ENCODE measurements around the gene TOP2A. TPM values are rescaled to one million over a fixed set of nuclear protein-coding genes. Genes with fewer than 3 reads are reported as not detected.

The TOP2A gene
- total RNA-seq, 1 donor from 2014 or later: 41.9 TPM

DNA sequence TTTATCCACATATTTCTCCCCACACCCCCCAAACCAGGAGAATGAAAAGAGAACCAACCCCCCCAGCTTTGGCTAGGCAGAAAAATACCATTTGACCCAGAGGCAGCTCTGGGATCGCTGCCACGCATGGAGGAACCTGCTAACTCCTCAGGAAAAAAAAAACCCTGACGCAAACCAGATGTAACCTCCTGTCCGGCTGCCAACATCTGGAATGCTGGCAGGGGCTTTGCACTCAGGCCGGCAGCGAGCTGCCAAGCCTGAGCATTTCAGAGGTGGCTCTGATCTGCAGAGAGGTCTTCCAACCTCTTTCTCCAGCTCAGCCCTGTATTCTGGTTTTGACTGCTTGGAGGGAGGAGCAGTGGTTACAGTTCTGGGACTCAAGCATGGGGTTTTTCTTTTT is 33.7 kb upstream of the TOP2A start:
- Mint-ChIP-seq H3K4me1 (ENCODE audit: unreplicated experiment) (peaks cover 89% of the 10 kb centered on the region), H3K4me3 (ENCODE audit: unreplicated experiment) (peak overlapping the region; percentile 50), H3K36me3 (ENCODE audit: unreplicated experiment) (peaks cover 59% of the 10 kb centered on the region), H3K27ac (ENCODE audit: unreplicated experiment) (peak overlapping the region; percentile 81), H3K27me3 (ENCODE audit: unreplicated experiment) (no peaks in the 10 kb centered on the region), H3K9me3 (ENCODE audit: unreplicated experiment) (no peaks in the 10 kb centered on the region)
- no peak for DNase-seq (ENCODE audit: extremely low spot score, unreplicated experiment)
- TF ChIP-seq, protein P1, sequence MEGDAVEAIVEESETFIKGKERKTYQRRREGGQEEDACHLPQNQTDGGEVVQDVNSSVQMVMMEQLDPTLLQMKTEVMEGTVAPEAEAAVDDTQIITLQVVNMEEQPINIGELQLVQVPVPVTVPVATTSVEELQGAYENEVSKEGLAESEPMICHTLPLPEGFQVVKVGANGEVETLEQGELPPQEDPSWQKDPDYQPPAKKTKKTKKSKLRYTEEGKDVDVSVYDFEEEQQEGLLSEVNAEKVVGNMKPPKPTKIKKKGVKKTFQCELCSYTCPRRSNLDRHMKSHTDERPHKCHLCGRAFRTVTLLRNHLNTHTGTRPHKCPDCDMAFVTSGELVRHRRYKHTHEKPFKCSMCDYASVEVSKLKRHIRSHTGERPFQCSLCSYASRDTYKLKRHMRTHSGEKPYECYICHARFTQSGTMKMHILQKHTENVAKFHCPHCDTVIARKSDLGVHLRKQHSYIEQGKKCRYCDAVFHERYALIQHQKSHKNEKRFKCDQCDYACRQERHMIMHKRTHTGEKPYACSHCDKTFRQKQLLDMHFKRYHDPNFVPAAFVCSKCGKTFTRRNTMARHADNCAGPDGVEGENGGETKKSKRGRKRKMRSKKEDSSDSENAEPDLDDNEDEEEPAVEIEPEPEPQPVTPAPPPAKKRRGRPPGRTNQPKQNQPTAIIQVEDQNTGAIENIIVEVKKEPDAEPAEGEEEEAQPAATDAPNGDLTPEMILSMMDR (IDR thresholded peaks at IDR 0.05): no peak

DNA sequence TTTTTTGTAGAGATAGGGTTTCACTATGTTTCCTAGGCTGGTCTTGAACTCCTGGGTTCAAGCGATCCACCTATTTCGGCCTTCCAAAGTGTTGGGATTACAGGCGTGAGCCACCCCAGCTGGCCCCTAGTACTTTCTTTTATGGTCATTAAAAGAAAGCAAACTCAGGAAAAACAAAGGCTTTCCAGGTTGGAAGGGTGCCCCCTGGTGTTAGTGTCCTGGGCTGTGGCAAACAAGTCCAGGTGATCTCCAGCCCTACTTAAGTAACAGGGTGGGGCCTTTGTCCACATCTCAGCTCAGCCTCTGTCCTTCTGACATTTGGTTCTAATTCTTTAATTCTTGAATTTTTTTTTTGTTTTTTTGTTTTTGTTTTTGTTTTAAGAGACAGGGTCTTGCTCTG is 32.5 kb upstream of the TOP2A start:
- Mint-ChIP-seq H3K4me1 (ENCODE audit: unreplicated experiment) (peaks cover 85% of the 10 kb centered on the region), H3K9me3 (ENCODE audit: unreplicated experiment) (no peaks in the 10 kb centered on the region), H3K36me3 (ENCODE audit: unreplicated experiment) (peaks cover 57% of the 10 kb centered on the region), H3K27ac (ENCODE audit: unreplicated experiment) (no peak overlapping the region), H3K4me3 (ENCODE audit: unreplicated experiment) (peak overlapping the region; percentile 96), H3K27me3 (ENCODE audit: unreplicated experiment) (no peaks in the 10 kb centered on the region)
- TF ChIP-seq, protein P1 (IDR thresholded peaks at IDR 0.05): peak; percentile 59
- no peak for DNase-seq (ENCODE audit: extremely low spot score, unreplicated experiment)

DNA sequence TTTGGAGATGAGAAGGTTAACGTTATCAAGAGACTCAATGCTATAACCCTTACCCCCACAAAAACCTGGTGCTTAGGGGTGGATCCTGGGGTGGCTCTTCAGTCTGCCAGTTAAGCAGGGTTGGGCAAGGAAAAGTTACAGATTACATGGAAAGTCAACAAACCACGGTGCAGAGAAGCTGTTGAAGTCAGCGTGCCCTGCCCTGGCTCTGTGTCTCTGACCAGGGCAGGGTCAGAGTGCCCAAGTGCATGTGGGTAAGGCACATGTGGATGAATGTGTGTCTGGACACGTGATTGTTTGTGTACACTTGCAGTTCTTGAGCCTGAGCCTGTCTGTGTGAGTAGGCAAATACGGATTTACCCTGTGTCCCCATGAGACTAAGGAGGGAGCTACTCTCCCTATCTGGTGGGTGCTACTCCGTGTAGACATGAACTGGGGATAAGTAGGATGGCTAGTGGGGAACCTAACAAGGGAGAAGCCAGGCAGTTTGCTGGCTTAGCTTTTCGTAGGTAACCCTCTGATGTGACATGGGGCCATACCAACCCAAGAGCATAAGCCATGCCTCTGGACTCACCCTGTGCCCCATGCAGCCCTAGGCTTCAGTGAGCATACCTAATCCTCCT is 31.1 kb upstream of the TOP2A start:
- TF ChIP-seq, protein P1 (IDR thresholded peaks at IDR 0.05): no peak
- no peaks in the 10 kb centered on the region for H3K27me3 Mint-ChIP-seq (ENCODE audit: unreplicated experiment)
- no peak for DNase-seq (ENCODE audit: extremely low spot score, unreplicated experiment)
- H3K4me1 Mint-ChIP-seq (ENCODE audit: unreplicated experiment): peaks cover 75% of the 10 kb centered on the region
- H3K9me3 Mint-ChIP-seq (ENCODE audit: unreplicated experiment): no peaks in the 10 kb centered on the region
- peak overlapping the region; percentile 96 for H3K4me3 Mint-ChIP-seq (ENCODE audit: unreplicated experiment)
- H3K27ac Mint-ChIP-seq (ENCODE audit: unreplicated experiment): peak overlapping the region; percentile 72
- H3K36me3 Mint-ChIP-seq (ENCODE audit: unreplicated experiment): peaks cover 57% of the 10 kb centered on the region

DNA sequence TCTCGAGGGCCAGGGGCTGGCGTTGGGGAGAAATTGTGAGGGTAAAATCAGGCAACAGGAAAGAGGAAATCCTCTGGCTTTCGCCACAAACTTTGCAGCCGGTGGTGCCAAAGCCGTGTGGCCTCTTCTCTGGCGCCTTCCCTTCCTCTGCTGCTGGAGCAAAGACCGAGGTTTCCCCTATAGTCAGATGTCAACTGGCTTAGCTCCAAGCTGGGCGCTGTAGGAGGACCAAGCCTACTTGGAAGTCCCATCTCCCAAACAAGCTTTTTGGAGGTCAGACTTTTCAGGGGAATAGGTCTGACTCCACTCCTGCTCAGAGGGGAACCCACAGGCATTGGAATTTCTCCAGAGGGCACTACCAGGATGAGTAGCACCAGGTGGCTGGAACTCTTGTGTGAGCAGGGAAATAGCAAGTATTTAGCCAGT is 30.5 kb upstream of the TOP2A start:
- no peak for DNase-seq (ENCODE audit: extremely low spot score, unreplicated experiment)
- TF ChIP-seq, protein P1 (IDR thresholded peaks at IDR 0.05): no peak
- Mint-ChIP-seq H3K4me3 (ENCODE audit: unreplicated experiment) (peak overlapping the region; percentile 96), H3K4me1 (ENCODE audit: unreplicated experiment) (peaks cover 70% of the 10 kb centered on the region), H3K27me3 (ENCODE audit: unreplicated experiment) (no peaks in the 10 kb centered on the region), H3K9me3 (ENCODE audit: unreplicated experiment) (no peaks in the 10 kb centered on the region), H3K36me3 (ENCODE audit: unreplicated experiment) (peaks cover 52% of the 10 kb centered on the region), H3K27ac (ENCODE audit: unreplicated experiment) (peak overlapping the region; percentile 72)

DNA sequence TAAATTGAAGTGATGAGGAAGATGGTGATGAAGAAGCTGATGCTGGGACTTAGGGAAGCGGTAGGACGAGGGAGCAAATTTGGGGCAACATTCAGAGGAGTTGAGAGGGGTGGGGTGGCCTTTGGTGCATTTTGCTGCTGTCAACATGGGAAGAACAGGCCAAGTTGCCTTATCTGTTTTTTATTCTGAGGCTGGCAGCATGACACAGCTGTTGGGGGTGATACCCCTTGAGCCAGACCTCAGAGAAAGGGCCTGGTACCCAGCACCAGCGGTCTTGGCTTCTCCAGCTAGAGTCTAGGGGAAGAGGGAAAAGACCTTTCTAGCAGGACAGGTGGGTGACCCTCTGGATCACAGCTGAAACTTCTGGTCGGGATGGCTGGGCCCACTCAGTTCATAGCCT is 30.1 kb upstream of the TOP2A start:
- Mint-ChIP-seq H3K9me3 (ENCODE audit: unreplicated experiment) (no peaks in the 10 kb centered on the region), H3K4me3 (ENCODE audit: unreplicated experiment) (peak overlapping the region; percentile 96), H3K27ac (ENCODE audit: unreplicated experiment) (peak overlapping the region; percentile 72), H3K36me3 (ENCODE audit: unreplicated experiment) (peaks cover 49% of the 10 kb centered on the region), H3K4me1 (ENCODE audit: unreplicated experiment) (peaks cover 67% of the 10 kb centered on the region), H3K27me3 (ENCODE audit: unreplicated experiment) (no peaks in the 10 kb centered on the region)
- no peak for DNase-seq (ENCODE audit: extremely low spot score, unreplicated experiment)
- TF ChIP-seq, protein P1 (IDR thresholded peaks at IDR 0.05): no peak
